GM19467 (cell line): ENCODE results near the gene SPECC1.
"Not testable (repeated sequence)": the region's sequence is repeated elsewhere in the genome, so short reads cannot be mapped to it uniquely, and the experiment has no call there.

Experiments used
- ATAC-seq: cut with Tn5 transposase; IDR thresholded peaks from one replicate; pipeline ENCODE4 v1.9.1; 2021; ENCODE audit warnings: mild to moderate bottlenecking, moderate library complexity; ENCODE audit not compliant: unreplicated experiment

SPECC1 gene, protein sequence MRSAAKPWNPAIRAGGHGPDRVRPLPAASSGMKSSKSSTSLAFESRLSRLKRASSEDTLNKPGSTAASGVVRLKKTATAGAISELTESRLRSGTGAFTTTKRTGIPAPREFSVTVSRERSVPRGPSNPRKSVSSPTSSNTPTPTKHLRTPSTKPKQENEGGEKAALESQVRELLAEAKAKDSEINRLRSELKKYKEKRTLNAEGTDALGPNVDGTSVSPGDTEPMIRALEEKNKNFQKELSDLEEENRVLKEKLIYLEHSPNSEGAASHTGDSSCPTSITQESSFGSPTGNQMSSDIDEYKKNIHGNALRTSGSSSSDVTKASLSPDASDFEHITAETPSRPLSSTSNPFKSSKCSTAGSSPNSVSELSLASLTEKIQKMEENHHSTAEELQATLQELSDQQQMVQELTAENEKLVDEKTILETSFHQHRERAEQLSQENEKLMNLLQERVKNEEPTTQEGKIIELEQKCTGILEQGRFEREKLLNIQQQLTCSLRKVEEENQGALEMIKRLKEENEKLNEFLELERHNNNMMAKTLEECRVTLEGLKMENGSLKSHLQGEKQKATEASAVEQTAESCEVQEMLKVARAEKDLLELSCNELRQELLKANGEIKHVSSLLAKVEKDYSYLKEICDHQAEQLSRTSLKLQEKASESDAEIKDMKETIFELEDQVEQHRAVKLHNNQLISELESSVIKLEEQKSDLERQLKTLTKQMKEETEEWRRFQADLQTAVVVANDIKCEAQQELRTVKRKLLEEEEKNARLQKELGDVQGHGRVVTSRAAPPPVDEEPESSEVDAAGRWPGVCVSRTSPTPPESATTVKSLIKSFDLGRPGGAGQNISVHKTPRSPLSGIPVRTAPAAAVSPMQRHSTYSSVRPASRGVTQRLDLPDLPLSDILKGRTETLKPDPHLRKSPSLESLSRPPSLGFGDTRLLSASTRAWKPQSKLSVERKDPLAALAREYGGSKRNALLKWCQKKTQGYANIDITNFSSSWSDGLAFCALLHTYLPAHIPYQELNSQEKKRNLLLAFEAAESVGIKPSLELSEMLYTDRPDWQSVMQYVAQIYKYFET

DNA sequence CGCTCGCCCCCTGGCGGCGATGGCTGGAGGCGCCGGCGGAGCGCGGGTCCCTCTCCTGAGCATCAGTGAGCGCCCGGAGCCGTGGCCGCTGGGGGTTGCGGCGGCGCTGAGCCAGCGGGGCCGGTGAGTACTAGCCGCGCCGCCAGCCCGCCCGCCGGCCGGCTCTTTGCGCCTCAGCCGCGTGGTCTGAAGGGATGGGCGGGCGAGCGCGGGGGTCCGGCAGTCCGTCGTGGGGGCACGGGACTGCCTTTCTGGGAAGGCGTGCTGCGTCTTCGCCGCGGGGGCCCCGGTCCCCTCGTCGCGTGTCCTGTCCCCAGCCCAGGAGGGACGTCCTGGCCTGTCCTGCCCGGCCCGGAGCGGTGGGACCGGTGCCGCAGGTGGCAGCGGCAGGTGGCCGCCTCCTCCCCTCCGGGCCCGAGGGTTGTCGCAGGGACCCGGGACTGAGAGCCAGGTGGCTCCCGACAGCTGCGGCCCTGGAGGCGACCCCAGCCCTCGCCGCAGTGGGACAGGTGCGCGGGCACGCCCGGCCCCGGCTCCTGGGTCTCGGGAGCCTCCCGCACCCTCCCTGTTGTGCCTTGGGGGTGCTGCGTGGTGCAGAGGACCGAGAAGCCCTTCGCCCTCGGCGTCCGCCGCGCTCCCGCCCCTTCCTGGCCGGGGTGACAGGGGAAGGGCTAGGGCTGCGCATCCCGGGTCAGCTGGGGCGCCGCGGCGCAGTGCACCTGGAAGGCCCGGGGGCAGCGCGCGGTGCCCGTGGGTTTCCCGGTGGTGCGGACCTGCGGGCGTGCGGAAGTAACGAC lies at the start of gene SPECC1:
Gene SPECC1, plus strand, starts transcription at position 58 of the 797 bp plus-strand sequence. CDS start 87,293 bp downstream, outside the sequence.
- peak; percentile 96 for ATAC-seq

GRCh38 chr17:19962954-19963353 lies 46.2 kb upstream of the SPECC1 start:
- not testable (repeated sequence) for ATAC-seq

GRCh38 chr17:19973156-19973555 lies 36.0 kb upstream of the SPECC1 start:
- no peak for ATAC-seq

DNA sequence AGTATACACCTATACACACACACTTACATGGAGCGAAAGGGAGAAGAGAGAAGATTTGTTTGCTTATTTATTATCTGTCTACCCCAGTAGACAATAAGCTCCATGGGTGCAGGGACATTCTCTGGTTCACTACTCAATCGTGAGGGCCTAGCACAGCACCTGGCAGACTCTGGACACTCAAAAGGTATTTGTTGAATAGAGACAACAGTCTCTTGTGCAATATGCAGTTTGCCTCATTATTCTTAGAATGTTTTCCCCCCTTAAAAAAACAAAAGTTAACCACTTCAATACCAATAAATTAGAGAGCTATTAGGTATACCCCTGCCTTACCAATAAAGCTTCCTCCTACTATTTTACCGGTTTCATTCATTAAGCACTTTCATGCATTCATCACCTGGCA lies 33.6 kb upstream of the SPECC1 start:
- ATAC-seq, result no peak

DNA sequence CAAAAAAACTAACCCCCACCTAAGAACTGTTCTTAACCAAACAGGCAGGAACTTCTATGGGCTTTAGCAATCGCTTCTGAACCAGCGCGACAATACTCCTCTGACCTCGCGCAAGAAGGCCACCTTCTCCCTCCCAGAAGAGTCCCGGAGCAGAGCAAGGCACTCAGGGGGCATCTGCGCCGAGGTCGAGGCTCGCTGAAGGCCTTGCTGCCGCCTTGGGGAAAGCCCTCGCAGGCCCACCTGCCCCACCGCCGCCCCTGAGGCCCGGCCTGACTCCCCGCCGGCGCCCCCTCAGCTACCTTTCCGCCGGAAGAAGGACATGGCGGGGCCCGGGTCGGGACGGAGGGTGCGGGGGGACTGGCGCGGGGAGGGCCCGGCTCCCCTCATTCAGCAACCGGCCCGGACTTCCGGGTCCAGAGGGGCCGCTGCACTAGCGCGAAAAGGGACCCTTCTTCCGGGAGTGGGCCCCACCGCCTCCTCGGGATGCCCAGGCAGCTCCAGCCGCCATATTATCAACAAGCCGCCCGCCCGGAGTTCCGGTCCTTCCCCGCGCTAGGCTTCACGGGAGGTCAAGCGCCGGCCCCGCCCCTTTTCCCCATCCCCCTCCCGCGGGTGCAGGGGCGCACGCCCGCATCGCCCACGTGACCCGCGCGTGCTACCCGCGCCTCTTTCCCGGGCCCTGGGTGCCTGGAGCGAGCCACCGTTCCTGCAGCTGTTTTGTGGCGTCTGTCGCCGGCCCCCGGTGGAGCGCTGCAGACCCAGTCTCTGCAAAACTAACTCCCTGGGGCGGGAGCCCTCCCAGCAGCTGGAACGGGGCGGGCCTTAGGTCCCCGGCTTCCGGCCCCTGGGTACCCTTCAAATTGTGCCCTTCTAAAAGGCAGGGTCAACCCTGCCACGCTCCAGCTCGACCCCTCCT lies 31.6 kb upstream of the SPECC1 start, which contains the start of gene AKAP10:
Gene AKAP10, minus strand, starts transcription at position 536 of the 916 bp plus-strand sequence. Its CDS starts 149 bp downstream, at position 387.
- ATAC-seq, result peak; percentile 68

DNA sequence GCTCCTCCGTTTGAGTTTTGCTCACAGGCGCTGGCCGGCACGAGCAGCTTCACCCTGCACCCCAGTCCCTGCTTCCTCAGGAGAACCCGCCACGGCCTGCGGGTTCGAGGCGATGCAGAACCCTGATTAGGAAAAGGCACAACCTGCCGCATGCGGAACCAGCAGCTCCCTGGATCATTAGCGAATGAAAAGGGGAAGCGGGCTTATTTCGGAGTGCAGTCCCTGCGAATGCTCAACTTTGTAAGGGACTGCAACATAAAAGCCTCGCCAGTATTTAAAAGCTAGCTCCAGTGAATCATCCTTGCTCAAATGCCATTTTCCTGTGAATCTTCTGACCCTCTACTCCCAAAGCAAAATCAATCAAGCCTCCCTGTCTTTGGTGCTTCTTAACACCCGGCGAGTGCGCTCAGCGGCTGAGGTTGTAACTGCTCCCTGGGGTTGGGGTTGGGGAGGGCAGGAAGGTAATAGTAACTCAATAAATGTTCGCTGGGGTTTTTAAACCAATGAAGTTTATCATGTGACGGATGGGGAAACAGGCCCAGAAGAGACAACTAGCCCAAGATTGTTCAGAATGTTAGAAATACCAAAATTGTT lies 30.9 kb upstream of the SPECC1 start:
- peak; percentile 24 for ATAC-seq

- no peak for ATAC-seq
Measured at GRCh38 chr17:19978805-19979211, 30.4 kb upstream of the SPECC1 start.

DNA sequence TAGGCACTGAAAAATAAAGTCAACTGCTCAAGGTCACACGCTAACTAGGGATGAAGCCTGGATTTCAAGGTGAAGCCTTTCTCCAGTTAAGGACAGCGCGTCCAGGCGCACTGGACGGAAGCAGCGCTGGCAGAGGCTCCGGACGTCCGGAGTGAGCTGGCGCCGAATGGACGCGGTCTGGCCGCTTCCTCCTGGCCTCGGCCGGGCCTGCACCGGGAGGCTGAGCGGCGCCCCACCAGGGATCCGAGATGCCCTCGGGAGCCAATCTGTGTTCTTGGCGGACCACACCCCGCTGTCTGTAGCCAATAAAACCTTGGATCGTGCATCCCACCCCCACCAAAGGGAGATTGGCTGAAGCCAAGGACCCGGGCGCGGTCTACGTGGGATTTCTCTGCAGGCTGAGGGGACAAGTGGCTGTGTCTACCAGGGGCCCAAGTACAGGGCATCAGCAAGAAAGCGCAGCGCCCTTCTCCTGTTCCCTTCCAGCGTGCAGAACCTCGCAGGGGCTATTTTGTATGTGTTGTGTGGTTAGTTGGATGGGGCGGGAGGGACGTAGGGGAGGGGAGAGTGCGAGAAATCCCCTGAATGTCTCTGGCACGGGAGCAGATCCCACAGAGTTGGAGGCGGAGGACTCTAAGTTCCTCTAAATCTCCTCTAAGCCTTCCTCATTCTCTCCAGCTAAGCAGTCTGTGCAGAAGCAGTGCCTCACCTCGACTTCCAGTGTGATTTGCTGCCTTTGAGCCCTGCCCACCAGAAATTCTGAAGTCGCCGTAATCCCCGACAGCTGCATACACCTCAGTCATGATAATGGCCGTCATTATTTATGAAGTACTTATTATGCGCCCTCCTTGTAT lies 29.0 kb upstream of the SPECC1 start:
- no peak for ATAC-seq

- ATAC-seq, result no peak
Measured at GRCh38 chr17:19986941-19987861, 22.0 kb upstream of the SPECC1 start.

DNA sequence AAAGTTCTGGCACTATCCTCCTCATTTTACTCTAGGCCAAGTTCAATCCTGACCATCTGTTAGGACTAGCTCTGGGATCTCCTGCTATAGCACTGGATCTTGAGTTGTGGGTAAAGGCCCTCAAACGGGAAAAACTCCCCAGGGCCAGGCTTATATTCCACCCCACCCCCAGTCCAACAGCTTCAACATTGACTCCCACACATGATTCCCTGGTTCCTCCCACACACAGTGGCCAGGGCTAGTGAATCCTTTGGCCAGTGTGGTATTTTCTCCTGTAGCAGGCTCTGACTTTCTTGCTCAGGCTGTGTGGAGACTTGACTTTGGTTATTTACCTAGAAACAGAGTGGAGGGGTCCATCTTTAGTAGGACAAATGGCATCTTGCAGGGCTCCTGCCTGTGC lies 21.3 kb upstream of the SPECC1 start:
- no peak for ATAC-seq

- ATAC-seq, result no peak
Measured at GRCh38 chr17:19991252-19991885, 17.8 kb upstream of the SPECC1 start.

DNA sequence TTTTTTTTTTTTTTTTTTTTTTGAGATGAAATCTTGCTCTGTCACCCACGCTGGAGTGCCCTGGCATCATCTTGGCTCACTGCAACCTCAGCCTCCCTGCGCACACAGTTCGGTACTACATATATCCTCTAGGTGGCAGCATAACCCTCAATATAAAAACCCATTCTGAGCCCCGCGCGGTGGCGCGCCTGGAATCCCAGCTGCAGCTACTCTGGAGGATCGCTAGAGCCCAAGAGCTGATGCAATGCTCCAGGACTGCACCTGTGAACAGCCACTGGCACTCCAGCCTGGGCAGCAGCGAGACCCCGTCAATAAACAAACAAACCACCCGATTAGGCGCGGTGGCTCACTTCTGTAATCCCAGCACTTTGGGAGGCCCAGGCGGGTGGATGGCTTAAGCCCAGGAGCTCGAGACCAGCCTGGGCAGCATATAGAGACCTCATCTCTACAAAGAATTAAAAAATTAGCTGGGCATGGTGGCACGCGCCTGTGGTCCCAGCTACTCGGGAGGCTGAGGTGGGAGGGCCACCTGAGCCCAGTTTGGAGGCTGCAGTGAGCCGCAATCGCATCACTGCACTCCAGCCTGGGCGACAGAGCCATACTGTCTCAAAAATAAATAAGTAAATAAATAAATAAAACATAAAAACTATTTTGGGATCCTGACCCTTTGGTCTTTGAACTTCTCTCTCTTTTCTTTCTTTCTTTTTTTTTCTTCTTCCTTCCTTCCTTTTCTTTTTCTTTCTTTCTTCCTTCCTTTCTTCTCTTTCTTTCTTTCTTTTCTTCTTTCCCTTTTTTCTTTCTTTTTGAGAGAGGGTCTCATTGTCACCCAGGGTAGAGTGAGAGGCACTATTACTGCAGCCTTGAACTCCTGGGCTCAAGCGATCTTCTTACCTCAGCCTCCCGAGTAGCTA lies 16.1 kb upstream of the SPECC1 start:
- ATAC-seq, result peak; percentile 82

DNA sequence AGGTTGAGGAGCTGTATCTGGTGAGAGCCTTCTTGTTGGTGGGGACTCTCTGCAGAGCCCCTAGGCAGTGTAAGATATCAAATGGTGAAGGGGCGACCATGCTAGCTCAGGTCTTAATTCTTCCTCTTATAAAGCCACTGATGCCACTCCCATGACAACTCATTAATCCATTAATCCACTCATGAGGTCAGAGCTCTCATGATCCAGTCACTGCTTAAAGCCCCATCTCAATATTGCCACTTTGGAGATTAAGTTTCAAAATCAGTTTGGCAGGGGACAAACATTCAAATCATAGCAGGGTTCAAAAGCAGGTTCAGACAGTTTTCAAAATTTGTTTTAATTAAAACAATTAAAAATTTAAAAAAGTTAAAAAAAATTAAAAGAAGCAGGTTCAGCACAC lies 13.1 kb upstream of the SPECC1 start:
- no peak for ATAC-seq

DNA sequence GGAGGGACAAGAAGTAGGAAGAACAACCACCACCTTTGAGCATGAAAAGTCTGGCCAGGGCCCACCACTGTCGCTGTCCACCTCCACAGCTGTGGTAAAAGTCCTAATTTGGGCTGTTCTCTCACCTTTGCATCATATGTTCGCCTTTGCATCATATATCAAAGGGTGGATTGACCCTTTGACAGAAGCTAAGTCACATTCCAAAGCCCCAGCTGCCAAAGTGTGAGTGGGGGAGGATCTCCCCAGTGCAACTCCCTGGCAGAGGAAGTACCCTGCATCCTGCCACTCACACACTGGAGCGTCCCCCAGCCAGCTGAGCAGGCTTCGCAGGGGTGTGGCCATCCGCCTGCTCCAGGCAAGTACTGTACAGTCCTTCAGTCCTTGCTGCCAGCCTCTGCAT lies 12.7 kb upstream of the SPECC1 start:
- no peak for ATAC-seq

GRCh38 chr17:20008242-20009051 lies 712 bp upstream of the SPECC1 start:
- no peak for ATAC-seq
